ENCODE results near the gene ZNF444.
"Not testable (repeated sequence)": the region's sequence is repeated elsewhere in the genome, so short reads cannot be mapped to it uniquely, and the experiment has no call there.

ZNF444 gene

DNA sequence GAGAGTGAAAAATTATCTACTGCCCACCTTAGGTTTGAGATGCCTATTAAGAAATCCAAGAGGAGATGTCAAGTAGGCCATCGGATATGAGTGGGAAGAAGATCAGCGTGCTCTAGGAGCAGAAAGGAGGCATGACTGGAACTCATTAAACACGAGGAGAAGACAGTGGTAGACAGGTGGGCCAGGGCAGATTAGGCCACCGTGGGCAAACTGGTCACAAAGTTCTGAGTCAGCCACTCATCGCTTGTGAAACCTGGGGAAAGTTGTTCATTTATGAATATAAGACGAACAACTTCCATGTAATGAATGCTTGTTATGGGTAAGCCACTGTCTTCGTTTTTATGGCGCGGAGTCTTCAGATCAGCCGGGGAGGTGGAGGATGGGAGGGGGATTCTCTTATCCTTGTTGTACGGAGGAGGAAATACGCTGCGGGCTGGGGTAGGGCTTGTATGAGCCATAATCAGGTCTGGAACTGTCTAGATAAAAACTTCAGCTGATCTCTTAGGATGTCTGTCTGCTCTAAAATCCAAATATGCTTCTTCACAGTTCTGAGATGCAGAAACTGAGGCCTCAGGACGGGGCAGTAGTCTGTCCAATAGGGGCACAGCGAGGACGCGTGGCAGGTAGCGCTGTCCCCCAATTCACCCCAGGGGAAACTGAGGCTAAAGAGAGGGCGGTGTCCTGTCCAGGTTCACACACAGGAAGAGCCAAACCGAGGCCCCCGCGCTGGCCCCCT, 1.1 kb upstream of the ZNF444 start:
- peak overlapping the region; percentile 82 for H3K9ac ChIP-seq (ENCODE audit: low read length)
- H3K9me3 ChIP-seq (ENCODE audit: control insufficient read depth, low read length) = no peaks in the 10 kb centered on the region
- DNase-seq (ENCODE audit: low read depth) = no peak
- H3K4me1 ChIP-seq (ENCODE audit: control insufficient read depth, insufficient read depth, low read length) = peaks cover 19% of the 10 kb centered on the region
- H3K4me3 ChIP-seq (ENCODE audit: low read length) = peak overlapping the region; percentile 81
- no peaks in the 10 kb centered on the region for H3K27me3 ChIP-seq (replicated peaks; ENCODE audit: control insufficient read depth, insufficient read depth, low read length)
- no peaks in the 10 kb centered on the region for H3K36me3 ChIP-seq (ENCODE audit: control insufficient read depth, insufficient read depth, low read length, severe bottlenecking)

DNA sequence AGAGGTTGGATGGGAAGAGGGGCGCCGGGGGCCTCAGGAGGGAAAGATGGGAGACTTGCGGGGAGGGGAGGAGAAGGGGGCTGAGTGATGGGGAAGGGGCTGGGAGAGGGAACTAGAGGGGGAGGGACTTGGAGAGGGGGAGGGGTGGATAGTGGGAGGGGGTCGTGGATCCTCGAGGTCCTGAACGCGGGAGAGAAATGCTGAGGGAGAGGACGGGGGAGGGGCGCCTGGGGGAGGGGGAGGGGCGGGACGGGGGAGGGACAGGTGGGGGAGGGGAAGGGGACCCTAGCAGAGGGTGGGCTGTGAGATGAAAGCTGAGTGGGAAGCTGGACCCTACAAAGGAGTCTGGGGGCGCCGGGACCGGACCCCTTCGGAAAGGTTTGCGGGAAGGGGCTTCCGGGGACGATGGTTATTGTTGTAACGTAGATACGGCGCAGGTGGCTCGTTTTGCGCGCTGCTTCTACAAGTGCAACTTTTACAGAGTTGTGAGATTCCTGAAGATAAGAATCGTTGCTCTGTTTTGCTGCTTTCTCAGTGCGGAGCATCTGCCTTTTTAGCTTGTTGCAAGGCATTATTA, 418 bp downstream of the ZNF444 start:
- peak; percentile 47 for DNase-seq (ENCODE audit: low read depth)
- peaks cover 19% of the 10 kb centered on the region for H3K4me1 ChIP-seq (ENCODE audit: control insufficient read depth, insufficient read depth, low read length)
- no peaks in the 10 kb centered on the region for H3K27me3 ChIP-seq (replicated peaks; ENCODE audit: control insufficient read depth, insufficient read depth, low read length)
- no peaks in the 10 kb centered on the region for H3K36me3 ChIP-seq (ENCODE audit: control insufficient read depth, insufficient read depth, low read length, severe bottlenecking)
- H3K9ac ChIP-seq (ENCODE audit: low read length) = peak overlapping the region; percentile 81
- H3K4me3 ChIP-seq (ENCODE audit: low read length) = peak overlapping the region; percentile 81
- no peaks in the 10 kb centered on the region for H3K9me3 ChIP-seq (ENCODE audit: control insufficient read depth, low read length)

DNA sequence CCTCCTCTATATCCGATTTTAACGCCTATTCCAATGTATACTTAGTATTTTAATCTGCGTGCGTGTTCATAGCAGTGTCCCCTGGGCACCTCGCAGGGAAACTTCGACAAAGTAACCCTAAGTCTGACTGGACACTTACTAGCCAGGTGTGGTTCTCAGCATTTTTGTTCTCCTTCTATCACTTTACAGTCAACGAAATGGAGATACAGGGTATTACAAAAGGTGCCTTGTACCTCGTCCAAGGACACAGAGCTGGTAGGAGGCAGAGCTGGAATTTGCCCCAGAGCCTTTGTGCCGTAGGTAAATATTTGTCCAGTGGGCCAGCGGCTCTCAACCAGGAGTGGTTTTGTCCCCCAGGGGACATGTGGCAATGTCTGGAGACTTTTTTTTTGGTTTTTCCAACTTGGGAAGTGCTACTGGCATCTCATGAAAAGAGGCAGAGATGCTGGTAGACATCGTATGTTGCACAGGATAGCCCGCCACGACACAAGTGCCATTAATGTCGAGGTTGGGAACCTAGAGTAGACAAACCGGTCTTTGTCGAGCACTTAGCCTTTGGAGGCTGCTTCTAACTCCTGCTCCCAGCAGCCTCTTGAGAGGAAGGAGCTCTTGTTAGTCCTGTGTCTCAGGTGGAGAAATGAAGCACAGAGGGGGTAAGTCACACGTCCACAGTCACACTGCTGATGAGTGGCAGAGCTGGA, 1.1 kb downstream of the ZNF444 start:
- peak overlapping the region; percentile 62 for H3K9ac ChIP-seq (ENCODE audit: low read length)
- H3K36me3 ChIP-seq (ENCODE audit: control insufficient read depth, insufficient read depth, low read length, severe bottlenecking) = no peaks in the 10 kb centered on the region
- H3K4me1 ChIP-seq (ENCODE audit: control insufficient read depth, insufficient read depth, low read length) = peaks cover 19% of the 10 kb centered on the region
- no peak for DNase-seq (ENCODE audit: low read depth)
- H3K27me3 ChIP-seq (replicated peaks; ENCODE audit: control insufficient read depth, insufficient read depth, low read length) = no peaks in the 10 kb centered on the region
- peak overlapping the region; percentile 81 for H3K4me3 ChIP-seq (ENCODE audit: low read length)
- H3K9me3 ChIP-seq (ENCODE audit: control insufficient read depth, low read length) = no peaks in the 10 kb centered on the region

DNA sequence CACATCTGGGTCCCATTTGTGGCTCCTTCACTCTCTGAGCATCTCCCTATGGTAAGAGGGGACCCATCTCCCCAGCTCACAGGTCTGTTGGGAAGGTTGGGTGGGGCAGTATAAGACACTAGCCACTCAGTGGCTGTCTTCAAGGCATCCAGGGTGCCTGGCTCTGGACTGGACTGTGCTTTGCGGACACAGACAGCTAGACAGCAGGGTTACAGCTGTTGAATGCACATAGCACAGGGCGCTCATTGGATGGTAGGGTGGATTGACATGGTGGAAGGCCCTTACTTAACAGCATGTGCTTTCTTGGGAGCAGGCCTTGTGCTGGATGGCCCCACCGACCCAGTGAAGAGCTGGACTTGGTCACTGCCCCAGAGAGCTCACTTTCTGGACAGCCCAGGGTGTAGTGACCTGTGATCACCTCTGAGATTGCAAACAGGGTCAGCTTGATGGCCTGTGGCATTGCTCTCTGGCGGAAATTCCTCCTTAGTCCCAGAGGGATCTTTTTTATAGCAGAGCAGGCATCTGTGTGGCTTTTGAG, 1.9 kb downstream of the ZNF444 start:
- Histone ChIP-seq H3K4me1 (ENCODE audit: control insufficient read depth, insufficient read depth, low read length) (peaks cover 19% of the 10 kb centered on the region), H3K27me3 (replicated peaks; ENCODE audit: control insufficient read depth, insufficient read depth, low read length) (no peaks in the 10 kb centered on the region), H3K9me3 (ENCODE audit: control insufficient read depth, low read length) (no peaks in the 10 kb centered on the region), H3K36me3 (ENCODE audit: control insufficient read depth, insufficient read depth, low read length, severe bottlenecking) (no peaks in the 10 kb centered on the region), H3K4me3 (ENCODE audit: low read length) (no peak overlapping the region), H3K9ac (ENCODE audit: low read length) (no peak overlapping the region)
- no peak for DNase-seq (ENCODE audit: low read depth)

GRCh38 chr19:56144376-56144775, 3.3 kb downstream of the ZNF444 start:
- Histone ChIP-seq H3K9ac (ENCODE audit: low read length) (no peak overlapping the region), H3K4me1 (ENCODE audit: control insufficient read depth, insufficient read depth, low read length) (peaks cover 19% of the 10 kb centered on the region), H3K4me3 (ENCODE audit: low read length) (no peak overlapping the region), H3K9me3 (ENCODE audit: control insufficient read depth, low read length) (no peaks in the 10 kb centered on the region), H3K27me3 (replicated peaks; ENCODE audit: control insufficient read depth, insufficient read depth, low read length) (no peaks in the 10 kb centered on the region), H3K36me3 (ENCODE audit: control insufficient read depth, insufficient read depth, low read length, severe bottlenecking) (no peaks in the 10 kb centered on the region)
- no peak for DNase-seq (ENCODE audit: low read depth)

- no peak for DNase-seq (ENCODE audit: low read depth)
- Histone ChIP-seq H3K4me1 (ENCODE audit: control insufficient read depth, insufficient read depth, low read length) (peaks cover 16% of the 10 kb centered on the region), H3K4me3 (ENCODE audit: low read length) (no peak overlapping the region), H3K9ac (ENCODE audit: low read length) (no peak overlapping the region), H3K27me3 (replicated peaks; ENCODE audit: control insufficient read depth, insufficient read depth, low read length) (no peaks in the 10 kb centered on the region), H3K9me3 (ENCODE audit: control insufficient read depth, low read length) (no peaks in the 10 kb centered on the region), H3K36me3 (ENCODE audit: control insufficient read depth, insufficient read depth, low read length, severe bottlenecking) (no peaks in the 10 kb centered on the region)
Observed at GRCh38 chr19:56144831-56145230, 3.7 kb downstream of the ZNF444 start.

DNA sequence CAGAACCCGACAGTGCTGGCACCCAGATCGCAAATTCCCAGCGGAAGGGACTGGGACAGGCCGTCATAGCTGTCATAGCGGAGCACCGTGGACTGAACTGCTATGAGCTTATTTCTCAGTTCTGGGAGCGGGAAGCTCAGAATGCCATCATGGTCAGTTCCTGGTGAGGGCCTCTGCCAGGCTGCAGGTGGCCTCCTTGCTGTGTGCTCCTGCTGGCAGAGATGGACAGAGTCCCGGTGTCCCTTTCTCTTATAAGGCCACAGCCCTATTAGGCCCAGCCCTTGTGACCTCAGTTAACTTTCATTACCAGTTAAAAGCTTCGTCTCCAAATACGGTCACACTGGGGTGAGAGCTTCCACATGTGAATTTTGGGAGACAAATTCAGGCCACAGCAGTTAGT, 4.6 kb downstream of the ZNF444 start:
- no peaks in the 10 kb centered on the region for H3K36me3 ChIP-seq (ENCODE audit: control insufficient read depth, insufficient read depth, low read length, severe bottlenecking)
- no peak for DNase-seq (ENCODE audit: low read depth)
- H3K9ac ChIP-seq (ENCODE audit: low read length) = no peak overlapping the region
- H3K4me1 ChIP-seq (ENCODE audit: control insufficient read depth, insufficient read depth, low read length) = peaks cover 12% of the 10 kb centered on the region
- H3K27me3 ChIP-seq (replicated peaks; ENCODE audit: control insufficient read depth, insufficient read depth, low read length) = no peaks in the 10 kb centered on the region
- no peak overlapping the region for H3K4me3 ChIP-seq (ENCODE audit: low read length)
- H3K9me3 ChIP-seq (ENCODE audit: control insufficient read depth, low read length) = no peaks in the 10 kb centered on the region

DNA sequence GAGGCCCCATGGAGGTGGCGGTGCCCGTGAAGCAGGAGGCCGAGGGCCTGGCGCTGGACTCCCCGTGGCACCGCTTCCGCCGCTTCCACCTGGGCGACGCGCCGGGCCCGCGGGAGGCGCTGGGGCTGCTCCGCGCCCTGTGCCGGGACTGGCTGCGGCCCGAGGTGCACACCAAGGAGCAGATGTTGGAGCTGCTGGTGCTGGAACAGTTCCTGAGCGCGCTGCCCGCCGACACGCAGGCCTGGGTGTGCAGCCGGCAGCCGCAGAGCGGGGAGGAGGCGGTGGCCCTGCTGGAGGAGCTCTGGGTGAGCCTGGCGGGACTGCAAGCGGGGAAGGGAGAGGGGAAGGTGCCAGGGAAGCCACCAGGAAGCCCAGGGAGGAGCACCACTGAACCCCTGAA, 5.8 kb downstream of the ZNF444 start:
- H3K36me3 ChIP-seq (ENCODE audit: control insufficient read depth, insufficient read depth, low read length, severe bottlenecking) = no peaks in the 10 kb centered on the region
- H3K9me3 ChIP-seq (ENCODE audit: control insufficient read depth, low read length) = no peaks in the 10 kb centered on the region
- no peaks in the 10 kb centered on the region for H3K27me3 ChIP-seq (replicated peaks; ENCODE audit: control insufficient read depth, insufficient read depth, low read length)
- no peak overlapping the region for H3K4me3 ChIP-seq (ENCODE audit: low read length)
- DNase-seq (ENCODE audit: low read depth) = no peak
- peaks cover 8% of the 10 kb centered on the region for H3K4me1 ChIP-seq (ENCODE audit: control insufficient read depth, insufficient read depth, low read length)
- H3K9ac ChIP-seq (ENCODE audit: low read length) = no peak overlapping the region

DNA sequence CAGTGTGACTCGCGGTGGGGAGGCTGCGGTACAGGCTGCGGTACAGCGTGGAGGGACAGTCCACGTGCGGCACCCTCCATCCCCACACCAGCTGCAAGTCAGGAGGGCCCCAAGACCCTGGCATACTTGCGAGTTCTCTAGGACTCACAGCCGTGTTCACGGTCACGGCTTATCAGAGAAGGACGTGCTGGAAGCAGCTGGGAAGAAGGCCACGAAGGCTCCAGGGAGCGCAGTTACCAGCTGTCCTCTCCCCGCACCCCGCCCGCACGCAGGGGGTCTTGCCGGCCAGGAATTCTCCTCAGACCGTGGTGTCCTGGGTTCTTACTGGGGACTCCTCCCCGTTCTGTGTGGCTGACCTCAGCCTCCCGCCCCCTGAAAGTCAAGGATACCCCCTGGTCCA, 6.2 kb downstream of the ZNF444 start:
- H3K9ac ChIP-seq (ENCODE audit: low read length) = no peak overlapping the region
- H3K36me3 ChIP-seq (ENCODE audit: control insufficient read depth, insufficient read depth, low read length, severe bottlenecking) = no peaks in the 10 kb centered on the region
- no peaks in the 10 kb centered on the region for H3K27me3 ChIP-seq (replicated peaks; ENCODE audit: control insufficient read depth, insufficient read depth, low read length)
- H3K4me1 ChIP-seq (ENCODE audit: control insufficient read depth, insufficient read depth, low read length) = peaks cover 4% of the 10 kb centered on the region
- no peaks in the 10 kb centered on the region for H3K9me3 ChIP-seq (ENCODE audit: control insufficient read depth, low read length)
- no peak for DNase-seq (ENCODE audit: low read depth)
- no peak overlapping the region for H3K4me3 ChIP-seq (ENCODE audit: low read length)

DNA sequence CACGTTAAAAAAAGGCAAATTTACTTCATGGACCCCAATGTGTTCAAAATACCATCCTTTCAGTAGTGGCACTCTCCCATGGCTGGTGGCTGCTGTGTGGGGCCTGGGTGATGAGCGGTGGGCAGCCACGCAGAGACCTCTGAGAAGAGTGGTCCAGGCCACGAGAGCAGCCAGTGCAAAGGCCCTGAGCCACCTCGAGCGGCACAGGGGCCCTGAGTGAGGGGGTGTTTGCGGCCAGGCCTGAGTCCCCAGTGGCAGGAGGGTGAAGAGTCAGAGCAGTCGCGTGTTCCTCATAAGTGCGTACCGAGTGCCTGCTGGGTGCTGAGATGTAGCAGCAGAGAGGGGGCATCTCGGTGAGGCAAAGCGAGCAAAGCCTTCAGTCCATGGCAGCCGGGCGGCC, 7.0 kb downstream of the ZNF444 start:
- Histone ChIP-seq H3K27me3 (replicated peaks; ENCODE audit: control insufficient read depth, insufficient read depth, low read length) (no peaks in the 10 kb centered on the region), H3K4me3 (ENCODE audit: low read length) (no peak overlapping the region), H3K4me1 (ENCODE audit: control insufficient read depth, insufficient read depth, low read length) (peaks cover 2% of the 10 kb centered on the region), H3K9ac (ENCODE audit: low read length) (no peak overlapping the region), H3K9me3 (ENCODE audit: control insufficient read depth, low read length) (no peaks in the 10 kb centered on the region), H3K36me3 (ENCODE audit: control insufficient read depth, insufficient read depth, low read length, severe bottlenecking) (no peaks in the 10 kb centered on the region)
- DNase-seq (ENCODE audit: low read depth) = no peak

GRCh38 chr19:56148955-56149655, 8.0 kb downstream of the ZNF444 start:
- H3K9me3 ChIP-seq (ENCODE audit: control insufficient read depth, low read length); H3K4me3 ChIP-seq (ENCODE audit: low read length); H3K9ac ChIP-seq (ENCODE audit: low read length); DNase-seq (ENCODE audit: low read depth); H3K4me1 ChIP-seq (ENCODE audit: control insufficient read depth, insufficient read depth, low read length); H3K27me3 ChIP-seq (replicated peaks; ENCODE audit: control insufficient read depth, insufficient read depth, low read length); H3K36me3 ChIP-seq (ENCODE audit: control insufficient read depth, insufficient read depth, low read length, severe bottlenecking): not testable (repeated sequence)

Measured in adipocyte (in vitro differentiated cells).